Activated T-cell treated with anti-CD3 and anti-CD28 coated beads for 48 hours (primary cell): ENCODE measurements around the gene TSFM.

Experiments used
- DNase-seq: peaks from one replicate; pipeline ENCODE4 v3.0.0-alpha.2; 2020; ENCODE audit warnings: low read depth

The TSFM gene

GRCh38 chr12:57835366-57836288 lies 53.0 kb downstream of the TSFM start:
- DNase-seq = no peak

- peak; percentile 23 for DNase-seq
Measured at GRCh38 chr12:57836442-57837375, 54.1 kb downstream of the TSFM start.

GRCh38 chr12:57837864-57838562 lies 55.4 kb downstream of the TSFM start:
- no peak for DNase-seq

GRCh38 chr12:57838594-57839302 lies 56.2 kb downstream of the TSFM start:
- DNase-seq = no peak

GRCh38 chr12:57839996-57840395 lies 57.4 kb downstream of the TSFM start:
- DNase-seq = no peak

GRCh38 chr12:57840726-57841125 lies 58.1 kb downstream of the TSFM start:
- no peak for DNase-seq

GRCh38 chr12:57841445-57841844 lies 58.9 kb downstream of the TSFM start:
- no peak for DNase-seq

GRCh38 chr12:57842342-57843294 lies 60.0 kb downstream of the TSFM start:
- DNase-seq = no peak

- peak; percentile 24 for DNase-seq
Measured at GRCh38 chr12:57844709-57845477, 62.3 kb downstream of the TSFM start.

GRCh38 chr12:57845478-57846284 lies 63.1 kb downstream of the TSFM start:
- peak; percentile 63 for DNase-seq

GRCh38 chr12:57846285-57846576 lies 63.6 kb downstream of the TSFM start:
- DNase-seq = no peak

- DNase-seq = peak; percentile 86
Measured at GRCh38 chr12:57846577-57847319, 64.2 kb downstream of the TSFM start, which contains the start of gene CTDSP2. Gene CTDSP2, minus strand, starts transcription at chr12:57846729. Its CDS starts 294 bp downstream, at chr12:57846435.
